ENCODE results near the gene NXPH4. TPM values are rescaled to one million over a fixed set of nuclear protein-coding genes. Genes with fewer than 3 reads are reported as not detected.

The NXPH4 gene
- total RNA-seq, 1 experiment from 2014 or later, result 20.0 TPM

- CTCF ChIA-PET, result interaction anchor here (1.1 to 2.1 kb wide), 2 partner anchors 9 to 20 kb away, joined by 3 to 10 read pairs; no protein-coding TSS in a partner anchor
- H4K20me1 ChIP-seq (ENCODE audit: insufficient read depth), result no peaks in the 10 kb centered on the region
- peaks cover 30% of the 10 kb centered on the region for H3K79me2 ChIP-seq (ENCODE audit: insufficient read depth, low read length)
- H3K4me3 ChIP-seq (replicated peaks in 1 of 2; ENCODE audit: low read depth in 1 of 2, low read length in 2 of 2), result no peak overlapping the region
- no peak overlapping the region for H3K4me2 ChIP-seq (ENCODE audit: low read length)
- no peaks in the 10 kb centered on the region for H3K27me3 ChIP-seq (ENCODE audit: insufficient read depth, low read length)
- no peak overlapping the region for H3K27ac ChIP-seq (ENCODE audit: low read depth, low read length)
- H3K9me2 ChIP-seq (ENCODE audit: insufficient read depth), result no peaks in the 10 kb centered on the region
- RAD21 ChIA-PET (ENCODE audit: low non-redundant PET in 1 of 2, low total read pairs in 2 of 2, uncharacterized antibody in 2 of 2, unreplicated experiment in 2 of 2), result no interaction called here
- H3K36me3 ChIP-seq (ENCODE audit: control insufficient read depth in 1 of 2, insufficient read depth in 2 of 2, low read length in 2 of 2), result peaks cover 15 to 34% of the 10 kb centered on the region in 2 experiments
- POLR2A ChIA-PET, result no interaction called here
- TSS peak; percentile 3 for BruUV-seq (replicated peaks)
- no peak overlapping the region for H3K9ac ChIP-seq (ENCODE audit: low read length)
- H3K4me1 ChIP-seq (ENCODE audit: control insufficient read depth in 1 of 2, insufficient read depth in 2 of 2, low read length in 2 of 2), result peaks cover 6 to 17% of the 10 kb centered on the region in 2 experiments
- DNase-seq (ENCODE audit: low read depth, low spot score) (no peak), ATAC-seq (no peak)
- intact Hi-C loops (cut with micrococcal nuclease), result no loop called here
- no peak for TF ChIP-seq CBX3 (IDR thresholded peaks at IDR 0.05; ENCODE audit: low read depth)
- TF ChIP-seq SRF (IDR thresholded peaks at IDR 0.05; ENCODE audit: low read depth), result no peak
- no peak overlapping the region for H2AFZ ChIP-seq (ENCODE audit: low read depth, low read length, poor library complexity, severe bottlenecking)
- no peaks in the 10 kb centered on the region for H3K9me3 ChIP-seq (ENCODE audit: control insufficient read depth in 1 of 2, insufficient read depth in 1 of 2, low read depth in 1 of 2, low read length in 2 of 2)
Measured at GRCh38 chr12:57234233-57234570, 17.6 kb downstream of the NXPH4 start.

DNA sequence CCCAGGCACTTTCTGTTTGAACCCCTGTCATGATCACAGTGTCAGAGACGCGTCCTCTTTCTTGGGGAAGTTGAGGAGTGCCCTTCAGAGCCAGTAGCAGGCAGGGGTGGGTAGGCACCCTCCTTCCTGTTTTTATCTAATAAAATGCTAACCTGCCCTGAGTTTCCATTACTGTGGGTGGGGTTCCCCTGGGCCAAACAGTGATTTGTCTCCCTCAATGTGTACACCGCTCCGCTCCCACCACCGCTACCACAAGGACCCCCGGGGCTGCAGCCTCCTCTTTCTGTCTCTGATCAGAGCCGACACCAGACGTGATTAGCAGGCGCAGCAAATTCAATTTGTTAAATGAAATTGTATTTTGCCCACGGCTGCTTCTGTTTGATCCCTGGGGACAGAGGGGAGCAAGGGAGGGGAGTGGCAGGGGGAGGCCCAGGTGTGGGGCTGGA, 18.0 kb downstream of the NXPH4 start:
- Histone ChIP-seq H3K36me3 (ENCODE audit: control insufficient read depth in 1 of 2, insufficient read depth in 2 of 2, low read length in 2 of 2) (peaks cover 15 to 34% of the 10 kb centered on the region in 2 experiments), H3K27ac (ENCODE audit: low read depth, low read length) (no peak overlapping the region), H3K27me3 (ENCODE audit: insufficient read depth, low read length) (peaks cover under 1% of the 10 kb centered on the region; the same call in 1 of the 2 replicates), H3K9me3 (ENCODE audit: control insufficient read depth in 1 of 2, insufficient read depth in 1 of 2, low read depth in 1 of 2, low read length in 2 of 2) (no peaks in the 10 kb centered on the region), H3K4me2 (ENCODE audit: low read length) (no peak overlapping the region), H2AFZ (ENCODE audit: low read depth, low read length, poor library complexity, severe bottlenecking) (no peak overlapping the region), H3K9me2 (ENCODE audit: insufficient read depth) (no peaks in the 10 kb centered on the region), H3K4me1 (ENCODE audit: control insufficient read depth in 1 of 2, insufficient read depth in 2 of 2, low read length in 2 of 2) (peaks cover 10 to 19% of the 10 kb centered on the region in 2 experiments), H3K4me3 (replicated peaks in 1 of 2; ENCODE audit: low read depth in 1 of 2, low read length in 2 of 2) (no peak overlapping the region), H4K20me1 (ENCODE audit: insufficient read depth) (no peaks in the 10 kb centered on the region), H3K9ac (ENCODE audit: low read length) (no peak overlapping the region), H3K79me2 (ENCODE audit: insufficient read depth, low read length) (peaks cover 29% of the 10 kb centered on the region)
- CTCF ChIA-PET, result no interaction called here
- RAD21 ChIA-PET (ENCODE audit: low non-redundant PET in 1 of 2, low total read pairs in 2 of 2, uncharacterized antibody in 2 of 2, unreplicated experiment in 2 of 2), result no interaction called here
- intact Hi-C loops (cut with micrococcal nuclease), result no loop called here
- no TSS peak for BruUV-seq (replicated peaks)
- POLR2A ChIA-PET, result no interaction called here
- ATAC-seq, result no peak
- no peak for DNase-seq (ENCODE audit: low read depth, low spot score)
- TF ChIP-seq, protein P1, sequence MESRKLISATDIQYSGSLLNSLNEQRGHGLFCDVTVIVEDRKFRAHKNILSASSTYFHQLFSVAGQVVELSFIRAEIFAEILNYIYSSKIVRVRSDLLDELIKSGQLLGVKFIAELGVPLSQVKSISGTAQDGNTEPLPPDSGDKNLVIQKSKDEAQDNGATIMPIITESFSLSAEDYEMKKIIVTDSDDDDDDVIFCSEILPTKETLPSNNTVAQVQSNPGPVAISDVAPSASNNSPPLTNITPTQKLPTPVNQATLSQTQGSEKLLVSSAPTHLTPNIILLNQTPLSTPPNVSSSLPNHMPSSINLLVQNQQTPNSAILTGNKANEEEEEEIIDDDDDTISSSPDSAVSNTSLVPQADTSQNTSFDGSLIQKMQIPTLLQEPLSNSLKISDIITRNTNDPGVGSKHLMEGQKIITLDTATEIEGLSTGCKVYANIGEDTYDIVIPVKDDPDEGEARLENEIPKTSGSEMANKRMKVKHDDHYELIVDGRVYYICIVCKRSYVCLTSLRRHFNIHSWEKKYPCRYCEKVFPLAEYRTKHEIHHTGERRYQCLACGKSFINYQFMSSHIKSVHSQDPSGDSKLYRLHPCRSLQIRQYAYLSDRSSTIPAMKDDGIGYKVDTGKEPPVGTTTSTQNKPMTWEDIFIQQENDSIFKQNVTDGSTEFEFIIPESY (IDR thresholded peaks at IDR 0.05; ENCODE audit: extremely low read depth, insufficient replicate concordance, low read length), result no peak
- TF ChIP-seq ATF3 (IDR thresholded peaks at IDR 0.05), result no peak
- no peak for TF ChIP-seq ZNF274 (IDR thresholded peaks at IDR 0.05; ENCODE audit: low read depth, low read length)
- no peak for TF ChIP-seq RAD21 (IDR thresholded peaks at IDR 0.05; ENCODE audit: low read depth)
- TF ChIP-seq ZFX (IDR thresholded peaks at IDR 0.05), result no peak
- TF ChIP-seq FOSL1 (IDR thresholded peaks at IDR 0.05; ENCODE audit: low read depth), result no peak
- TF ChIP-seq SP1 (IDR thresholded peaks at IDR 0.05; ENCODE audit: low read depth), result no peak
- no peak for TF ChIP-seq EZH2phosphoT487 (IDR thresholded peaks at IDR 0.05; ENCODE audit: borderline replicate concordance)
- no peak for TF ChIP-seq ELF1 (IDR thresholded peaks at IDR 0.05; ENCODE audit: borderline replicate concordance, low read depth)
- no peak for TF ChIP-seq SIN3A (IDR thresholded peaks at IDR 0.05; ENCODE audit: low read depth)
- no peak for TF ChIP-seq YY1 (IDR thresholded peaks at IDR 0.05; ENCODE audit: extremely low read depth, insufficient replicate concordance, low read depth, low read length)
- TF ChIP-seq CBX3 (IDR thresholded peaks at IDR 0.05; ENCODE audit: low read depth), result no peak
- no peak for TF ChIP-seq EGR1 (IDR thresholded peaks at IDR 0.05; ENCODE audit: low read depth)
- TF ChIP-seq EZH2 (IDR thresholded peaks at IDR 0.05), result no peak
- TF ChIP-seq SRF (IDR thresholded peaks at IDR 0.05; ENCODE audit: low read depth), result no peak
- TF ChIP-seq POLR2AphosphoS5 (IDR thresholded peaks at IDR 0.05; ENCODE audit: low read depth, low read length), result no peak
- TF ChIP-seq MAX (IDR thresholded peaks at IDR 0.05), result no peak
- no peak for TF ChIP-seq TCF7L2 (IDR thresholded peaks at IDR 0.05; ENCODE audit: borderline replicate concordance, extremely low read depth, insufficient read depth, insufficient read length)
- TF ChIP-seq JUND (IDR thresholded peaks at IDR 0.05), result no peak

Data from HCT116 (cell line).